Measurements from ENCODE around the gene CST4. TPM values are rescaled to one million over a fixed set of nuclear protein-coding genes. Genes with fewer than 3 reads are reported as not detected.

Gene CST4
- total and polyA plus RNA-seq, 2 donors (not counting 3 experiments of a cell fraction or from before 2014, with no cell fraction given), result not detected

DNA sequence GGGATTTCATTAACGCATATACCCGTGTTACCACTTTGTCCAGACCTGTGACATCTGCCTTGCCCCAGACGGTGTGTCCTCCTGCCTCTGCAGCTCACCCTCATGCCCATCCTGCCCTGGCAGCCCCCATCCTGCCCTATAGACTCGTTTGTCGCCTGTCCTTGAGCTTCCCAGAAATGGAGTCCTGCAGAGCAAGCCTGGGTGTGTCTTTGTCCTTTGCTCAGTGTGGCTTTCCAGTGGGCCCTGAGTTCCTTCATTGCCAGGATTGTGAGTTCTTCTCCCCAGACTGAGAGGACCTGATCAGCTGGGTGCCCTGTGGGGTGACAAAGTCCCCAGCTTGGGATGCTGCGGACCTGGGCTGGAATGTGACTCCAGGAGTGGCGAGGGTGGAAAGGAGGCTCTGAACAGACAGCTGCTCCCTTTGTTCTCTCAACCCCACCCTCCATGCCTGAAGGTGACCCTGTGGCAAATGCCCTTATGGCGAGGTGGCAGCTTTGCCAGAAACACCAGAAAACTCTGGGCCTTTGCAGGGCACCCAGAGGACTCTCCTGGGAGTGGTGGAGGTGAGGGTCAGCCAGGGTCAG lies 48.7 kb downstream of the CST4 start:
- Histone ChIP-seq H3K9ac (replicated peaks; ENCODE audit: extremely low read depth, insufficient read depth, low read length) (no peak overlapping the region), H2AFZ (ENCODE audit: low read depth, low read length) (no peak overlapping the region), H3K4me3 (replicated peaks in 1 of 3; ENCODE audit: insufficient read depth in 1 of 3, low read depth in 1 of 3, low read length in 3 of 3) (no peak overlapping the region), H3K79me2 (ENCODE audit: control insufficient read depth, insufficient read depth, low read length) (peaks cover 25% of the 10 kb centered on the region), H3K36me3 (ENCODE audit: control insufficient read depth in 2 of 2, extremely low read depth in 1 of 2, insufficient read depth in 2 of 2, low read length in 2 of 2) (no peaks in the 10 kb centered on the region), H3K4me1 (ENCODE audit: control insufficient read depth, extremely low read depth, insufficient read depth, low read length) (peaks cover 25% of the 10 kb centered on the region), H3K27me3 (ENCODE audit: control insufficient read depth in 2 of 2, insufficient read depth in 2 of 2, low read length in 2 of 2) (no peaks in the 10 kb centered on the region), H3K4me2 (ENCODE audit: insufficient read depth, low read length) (no peak overlapping the region), H3K9me3 (replicated peaks; ENCODE audit: control insufficient read depth, insufficient read depth, low read length) (no peaks in the 10 kb centered on the region), H3K9me1 (replicated peaks; ENCODE audit: control insufficient read depth, extremely low read depth, insufficient read depth, low read length) (no peaks in the 10 kb centered on the region), H4K20me1 (replicated peaks; ENCODE audit: control insufficient read depth, extremely low read depth, insufficient read depth, low read length) (no peaks in the 10 kb centered on the region), H3K27ac (ENCODE audit: insufficient read depth, low read depth, low read length) (no peak overlapping the region)
- no TSS peak for BruUV-seq (replicated peaks)
- ChIA-PET POLR2A (no interaction called here), CTCF (no interaction called here)
- intact Hi-C loops (cut with micrococcal nuclease) (no loop called here), dilution Hi-C loops (cut with MboI; ENCODE audit: extremely low pct_ligation_motif_present, low sequenced_read_pairs) (no loop called here)
- no peak for DNase-seq (ENCODE audit: low read depth, low spot score)
- FAIRE-seq, result no peak
- no peak for TF ChIP-seq MAX (IDR thresholded peaks at IDR 0.05; ENCODE audit: insufficient read depth, insufficient read length)
- TF ChIP-seq JUN (IDR thresholded peaks at IDR 0.05; ENCODE audit: borderline replicate concordance, insufficient read depth, insufficient read length, low read depth), result no peak
- TF ChIP-seq POLR2AphosphoS5 (IDR thresholded peaks at IDR 0.05; ENCODE audit: insufficient read depth, low read depth, low read length), result no peak
- TF ChIP-seq POLR2A (IDR thresholded peaks at IDR 0.05; ENCODE audit: low read depth, low read length), result no peak
- TF ChIP-seq CTCF (IDR thresholded peaks at IDR 0.05; ENCODE audit: extremely low read depth in 1 of 2, insufficient read depth in 1 of 2, low read depth in 1 of 2, low read length in 2 of 2), result no peak
- TF ChIP-seq EZH2 (IDR thresholded peaks at IDR 0.05; ENCODE audit: borderline replicate concordance, low read depth, low read length, severe bottlenecking), result no peak
- no peak for TF ChIP-seq FOS (IDR thresholded peaks at IDR 0.05; ENCODE audit: borderline replicate concordance, insufficient read depth, low read length)
